ENCODE data around the gene THEMIS.

The THEMIS gene

GRCh38 chr6:127912914-127913313 lies 12.1 kb upstream of the THEMIS start:
- no peaks in the 10 kb centered on the region for H3F3A ChIP-seq (ENCODE audit: insufficient read depth, low read length)
- no peaks in the 10 kb centered on the region for H3K79me2 ChIP-seq (ENCODE audit: insufficient read depth, low read length)
- no peak overlapping the region for H3K27ac ChIP-seq (ENCODE audit: low read depth, low read length, poor library complexity, severe bottlenecking)
- no peak overlapping the region for H3K9ac ChIP-seq (ENCODE audit: low read length)
- H4K20me1 ChIP-seq (ENCODE audit: insufficient read depth, low read length), result no peaks in the 10 kb centered on the region
- no peak overlapping the region for H3K4me2 ChIP-seq (ENCODE audit: low read length)
- H3K27me3 ChIP-seq (ENCODE audit: insufficient read depth, low read length), result no peaks in the 10 kb centered on the region
- no peak overlapping the region for H3K4me3 ChIP-seq (ENCODE audit: low read depth, low read length, poor library complexity, severe bottlenecking)
- H3K9me3 ChIP-seq (ENCODE audit: low read length), result no peaks in the 10 kb centered on the region
- H3K36me3 ChIP-seq (ENCODE audit: insufficient read depth, low read length), result no peaks in the 10 kb centered on the region
- TF ChIP-seq EZH2 (IDR thresholded peaks at IDR 0.05; ENCODE audit: borderline replicate concordance, low read length) (no peak), CTCF (IDR thresholded peaks at IDR 0.05; ENCODE audit: low read length) (no peak)
- H3K9me2 ChIP-seq (ENCODE audit: low read depth, low read length), result no peaks in the 10 kb centered on the region
- no peak overlapping the region for H2AFZ ChIP-seq (ENCODE audit: low read length)
- H3K4me1 ChIP-seq (ENCODE audit: insufficient read depth, low read length, severe bottlenecking), result no peaks in the 10 kb centered on the region

- H3F3A ChIP-seq (ENCODE audit: insufficient read depth, low read length), result no peaks in the 10 kb centered on the region
- H2AFZ ChIP-seq (ENCODE audit: low read length), result no peak overlapping the region
- no peaks in the 10 kb centered on the region for H3K79me2 ChIP-seq (ENCODE audit: insufficient read depth, low read length)
- TF ChIP-seq CTCF (IDR thresholded peaks at IDR 0.05; ENCODE audit: low read length) (no peak), EZH2 (IDR thresholded peaks at IDR 0.05; ENCODE audit: borderline replicate concordance, low read length) (no peak)
- no peaks in the 10 kb centered on the region for H3K36me3 ChIP-seq (ENCODE audit: insufficient read depth, low read length)
- no peaks in the 10 kb centered on the region for H3K9me2 ChIP-seq (ENCODE audit: low read depth, low read length)
- no peaks in the 10 kb centered on the region for H3K9me3 ChIP-seq (ENCODE audit: low read length)
- no peak overlapping the region for H3K4me3 ChIP-seq (ENCODE audit: low read depth, low read length, poor library complexity, severe bottlenecking)
- no peak overlapping the region for H3K4me2 ChIP-seq (ENCODE audit: low read length)
- no peak overlapping the region for H3K27ac ChIP-seq (ENCODE audit: low read depth, low read length, poor library complexity, severe bottlenecking)
- no peak overlapping the region for H3K9ac ChIP-seq (ENCODE audit: low read length)
- H4K20me1 ChIP-seq (ENCODE audit: insufficient read depth, low read length), result no peaks in the 10 kb centered on the region
- H3K27me3 ChIP-seq (ENCODE audit: insufficient read depth, low read length), result no peaks in the 10 kb centered on the region
- H3K4me1 ChIP-seq (ENCODE audit: insufficient read depth, low read length, severe bottlenecking), result no peaks in the 10 kb centered on the region
Observed at GRCh38 chr6:127907960-127908640, 7.2 kb upstream of the THEMIS start.

- H4K20me1 ChIP-seq (ENCODE audit: insufficient read depth, low read length), result no peaks in the 10 kb centered on the region
- H3K4me2 ChIP-seq (ENCODE audit: low read length), result no peak overlapping the region
- no peak overlapping the region for H3K4me3 ChIP-seq (ENCODE audit: low read depth, low read length, poor library complexity, severe bottlenecking)
- H3K9ac ChIP-seq (ENCODE audit: low read length), result no peak overlapping the region
- H3K27ac ChIP-seq (ENCODE audit: low read depth, low read length, poor library complexity, severe bottlenecking), result no peak overlapping the region
- H3K9me3 ChIP-seq (ENCODE audit: low read length), result no peaks in the 10 kb centered on the region
- no peaks in the 10 kb centered on the region for H3K4me1 ChIP-seq (ENCODE audit: insufficient read depth, low read length, severe bottlenecking)
- H3K36me3 ChIP-seq (ENCODE audit: insufficient read depth, low read length), result no peaks in the 10 kb centered on the region
- no peaks in the 10 kb centered on the region for H3K79me2 ChIP-seq (ENCODE audit: insufficient read depth, low read length)
- no peak for TF ChIP-seq EZH2 (IDR thresholded peaks at IDR 0.05; ENCODE audit: borderline replicate concordance, low read length)
- TF ChIP-seq CTCF (IDR thresholded peaks at IDR 0.05; ENCODE audit: low read length), result no peak
- no peaks in the 10 kb centered on the region for H3K9me2 ChIP-seq (ENCODE audit: low read depth, low read length)
- H3K27me3 ChIP-seq (ENCODE audit: insufficient read depth, low read length), result no peaks in the 10 kb centered on the region
- no peak overlapping the region for H2AFZ ChIP-seq (ENCODE audit: low read length)
- H3F3A ChIP-seq (ENCODE audit: insufficient read depth, low read length), result no peaks in the 10 kb centered on the region
Observed at GRCh38 chr6:127904160-127904559, 3.3 kb upstream of the THEMIS start.

Measured in OCI-LY1 (cell line).